Placental pericyte (primary cell): ENCODE results near the gene PCDHA9. TPM values are rescaled to one million over a fixed set of nuclear protein-coding genes. Genes with fewer than 3 reads are reported as not detected.

Experiments used
- total RNA-seq: library from RNA; depleted of rRNA; stranded (reverse); fragments of >200 nt; gene quantifications from 2 replicates; pipeline ENCODE4 v1.2.3, GENCODE V29; 2012

PCDHA9 gene
- total RNA-seq: under 0.01 TPM in 2 replicates

GRCh38 chr5:140848139-140849102, at the start of gene PCDHA9:
TSS of gene PCDHA9 (plus strand) at chr5:140848382. CDS start at chr5:140848496, 114 bp downstream.

GRCh38 chr5:140800816-140801493, 47.2 kb upstream of the PCDHA9 start, which contains the start of gene PCDHA3:
TSS of gene PCDHA3 (plus strand) at chr5:140801057.

GRCh38 chr5:140806834-140807775, 41.1 kb upstream of the PCDHA9 start, which contains the start of gene PCDHA4:
TSS of gene PCDHA4 (plus strand) at chr5:140807068.

GRCh38 chr5:140821375-140822280, 26.6 kb upstream of the PCDHA9 start, which contains the start of gene PCDHA5:
TSS of gene PCDHA5 (plus strand) at chr5:140821613.

GRCh38 chr5:140827704-140828361, 20.3 kb upstream of the PCDHA9 start, which contains the start of gene PCDHA6:
TSS of gene PCDHA6 (plus strand) at chr5:140827960. CDS start at chr5:140828092, 132 bp downstream.

GRCh38 chr5:140833993-140834392, 14.2 kb upstream of the PCDHA9 start, which contains the start of gene PCDHA7:
TSS of gene PCDHA7 (plus strand) at chr5:140834269. CDS start at chr5:140834384, 115 bp downstream.

GRCh38 chr5:140840978-140841962, 6.9 kb upstream of the PCDHA9 start, which contains the start of gene PCDHA8:
TSS of gene PCDHA8 (plus strand) at chr5:140841187. CDS start at chr5:140841322, 135 bp downstream.

GRCh38 chr5:140855772-140856674, 7.8 kb downstream of the PCDHA9 start, which contains the start of gene PCDHA10:
TSS of gene PCDHA10 (plus strand) at chr5:140855897. CDS start at chr5:140856049, 152 bp downstream.

GRCh38 chr5:140868721-140869554, 20.8 kb downstream of the PCDHA9 start, which contains the start of gene PCDHA11:
TSS of gene PCDHA11 (plus strand) at chr5:140868957. CDS start at chr5:140869104, 147 bp downstream.

GRCh38 chr5:140875085-140876065, 27.2 kb downstream of the PCDHA9 start, which contains the start of gene PCDHA12:
TSS of gene PCDHA12 (plus strand) at chr5:140875308. CDS start at chr5:140875473, 165 bp downstream.

GRCh38 chr5:140881889-140882590, 33.9 kb downstream of the PCDHA9 start, which contains the start of gene PCDHA13:
TSS of gene PCDHA13 (plus strand) at chr5:140882124. CDS start at chr5:140882269, 145 bp downstream.

